NOMO-1 treated with DMSO at 0.1 percent for 48 hours (cell line): ENCODE results near the gene UBE3A.
"Not testable (repeated sequence)": the region's sequence is repeated elsewhere in the genome, so short reads cannot be mapped to it uniquely, and the experiment has no call there.

Experiments
- DNase-seq: peaks from one replicate; lab custom pipeline; 2025; ENCODE audit not compliant: unreplicated experiment; lab: John Stamatoyannopoulos, UW

Gene UBE3A

GRCh38 chr15:25438601-25439368 lies at the start of gene UBE3A:
UBE3A (minus strand) TSS chr15:25439024; CDS start chr15:25409107, 29,917 bp downstream.
- DNase-seq, result peak; percentile 88

GRCh38 chr15:25487226-25487884 lies 48.5 kb upstream of the UBE3A start:
- no peak for DNase-seq

- DNase-seq, result no peak
Measured at GRCh38 chr15:25486051-25486450, 47.2 kb upstream of the UBE3A start.

- no peak for DNase-seq
Measured at GRCh38 chr15:25481208-25481859, 42.5 kb upstream of the UBE3A start.

GRCh38 chr15:25478313-25478712 lies 39.5 kb upstream of the UBE3A start:
- DNase-seq, result no peak

- DNase-seq, result no peak
Measured at GRCh38 chr15:25477816-25478215, 39.0 kb upstream of the UBE3A start.

GRCh38 chr15:25474251-25474650 lies 35.4 kb upstream of the UBE3A start:
- DNase-seq, result no peak

GRCh38 chr15:25470230-25470629 lies 31.4 kb upstream of the UBE3A start:
- no peak for DNase-seq

GRCh38 chr15:25469377-25469776 lies 30.6 kb upstream of the UBE3A start:
- no peak for DNase-seq

- no peak for DNase-seq
Measured at GRCh38 chr15:25468611-25469010, 29.8 kb upstream of the UBE3A start.

- DNase-seq, result no peak
Measured at GRCh38 chr15:25465835-25466234, 27.0 kb upstream of the UBE3A start.

GRCh38 chr15:25464784-25465183 lies 26.0 kb upstream of the UBE3A start:
- DNase-seq, result no peak

GRCh38 chr15:25464383-25464782 lies 25.6 kb upstream of the UBE3A start:
- no peak for DNase-seq

GRCh38 chr15:25456196-25456595 lies 17.4 kb upstream of the UBE3A start:
- no peak for DNase-seq

- DNase-seq, result no peak
Measured at GRCh38 chr15:25455226-25455625, 16.4 kb upstream of the UBE3A start.

- no peak for DNase-seq
Measured at GRCh38 chr15:25454771-25455170, 15.9 kb upstream of the UBE3A start.

GRCh38 chr15:25453246-25453645 lies 14.4 kb upstream of the UBE3A start:
- DNase-seq, result not testable (repeated sequence)

GRCh38 chr15:25451501-25451900 lies 12.7 kb upstream of the UBE3A start:
- DNase-seq, result no peak

GRCh38 chr15:25450163-25450562 lies 11.3 kb upstream of the UBE3A start:
- DNase-seq, result no peak

- no peak for DNase-seq
Measured at GRCh38 chr15:25446076-25446475, 7.3 kb upstream of the UBE3A start.

GRCh38 chr15:25445412-25445811 lies 6.6 kb upstream of the UBE3A start:
- DNase-seq, result no peak

- no peak for DNase-seq
Measured at GRCh38 chr15:25441111-25441510, 2.3 kb upstream of the UBE3A start.
